Right ventricle myocardium inferior (tissue), 1 donor: ENCODE data around the gene MPPED1. TPM values are rescaled to one million over a fixed set of nuclear protein-coding genes. Genes with fewer than 3 reads are reported as not detected.

Experiments
- ATAC-seq: fragments of 200-7000 bp; cut with Tn5 transposase; one replicate; pipeline ENCODE4 v1.9.1; 2020; ENCODE audit warnings: mild to moderate bottlenecking, moderate library complexity
- DNase-seq: peaks from one replicate; pipeline ENCODE4 v3.0.0; 2021; ENCODE audit errors: missing footprints
- intact Hi-C: fragments of 100-400 bp; cut with DNase I; formaldehyde crosslinking; loops from one replicate; pipeline ENCODE4 v1.11.0; 2022
- total RNA-seq: library from RNA; stranded (reverse); fragmentation: NEBNext Ultra II Directional; extraction: Animal tissue kit (Norgen Biotek cat#: 25700); gene quantifications from one replicate; pipeline ENCODE4 v1.2.1, GENCODE V29; 2021
- donor health status: DM: no; HTN: yes; CAD: no; lungs with severe emphysema.

The MPPED1 gene
- total RNA-seq, 1 donor from 2014 or later, result not detected

DNA sequence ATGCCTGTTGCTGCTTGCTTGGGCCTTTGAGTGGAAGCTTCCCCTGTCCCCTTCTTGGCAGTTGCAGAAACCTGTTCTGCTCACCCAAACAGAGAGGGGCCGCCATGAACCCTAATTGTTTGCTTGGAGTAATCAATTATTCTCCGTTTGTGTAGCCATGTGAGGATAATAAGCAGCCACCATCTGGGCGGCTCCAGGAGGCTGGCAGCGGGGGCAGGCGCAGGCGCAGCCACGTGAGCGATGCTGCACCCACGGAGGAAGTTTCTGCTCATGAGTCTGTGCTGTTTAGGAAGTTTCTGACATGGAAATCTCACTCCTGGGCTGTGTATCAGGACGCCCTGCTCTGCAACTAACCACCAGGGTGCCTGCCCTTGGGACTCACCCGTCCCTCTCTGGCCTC, 90.1 kb downstream of the MPPED1 start:
- DNase-seq (no peak), ATAC-seq (no peak)
- intact Hi-C loops, result no loop called here

DNA sequence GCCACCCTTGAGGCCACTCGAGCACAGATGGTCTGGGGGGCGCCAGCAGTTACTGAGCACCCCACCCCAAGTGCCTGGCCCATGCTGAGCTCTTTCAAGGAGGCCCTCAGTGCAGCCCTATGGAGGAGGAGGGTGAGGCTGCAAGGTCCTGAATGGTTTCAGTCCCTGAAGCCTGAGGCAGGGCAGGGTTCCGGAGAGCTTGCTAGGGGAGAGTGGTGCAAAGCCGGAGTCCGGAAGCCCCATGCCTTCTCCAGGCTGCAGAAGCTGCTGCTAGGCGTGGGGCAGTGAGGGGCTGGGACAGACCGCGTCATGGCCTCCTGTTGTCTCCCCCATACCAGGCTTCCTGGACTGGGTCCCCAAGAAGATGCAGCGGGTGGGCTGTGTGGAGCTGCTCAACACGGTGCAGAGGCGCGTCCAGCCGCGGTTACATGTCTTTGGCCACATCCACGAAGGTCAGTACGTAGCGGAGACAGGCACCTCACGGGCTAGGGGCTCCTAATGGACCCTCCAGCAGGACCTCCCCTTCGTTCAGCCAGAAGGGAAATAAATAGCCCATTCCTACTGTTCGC, 90.6 kb downstream of the MPPED1 start:
- ATAC-seq, result no peak
- intact Hi-C loops, result no loop called here
- DNase-seq, result no peak

DNA sequence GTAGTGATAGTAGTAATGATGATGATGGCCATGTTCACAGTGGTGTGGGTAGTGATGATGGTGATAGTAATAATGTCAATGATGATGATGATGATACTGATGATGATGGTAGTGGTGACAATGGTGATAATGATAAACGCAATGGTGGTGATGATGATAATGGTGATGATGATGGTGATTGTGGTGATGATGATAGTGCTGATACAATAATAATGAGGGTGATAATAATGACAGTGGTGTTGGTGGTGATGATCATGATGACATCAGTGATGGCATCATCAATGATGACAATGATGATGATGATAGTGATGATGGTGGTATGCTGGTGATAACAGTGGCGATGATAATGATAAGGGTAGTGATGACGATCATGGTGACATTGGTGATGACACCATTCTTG, 92.3 kb downstream of the MPPED1 start:
- intact Hi-C loops, result no loop called here
- DNase-seq (no peak), ATAC-seq (no peak)

DNA sequence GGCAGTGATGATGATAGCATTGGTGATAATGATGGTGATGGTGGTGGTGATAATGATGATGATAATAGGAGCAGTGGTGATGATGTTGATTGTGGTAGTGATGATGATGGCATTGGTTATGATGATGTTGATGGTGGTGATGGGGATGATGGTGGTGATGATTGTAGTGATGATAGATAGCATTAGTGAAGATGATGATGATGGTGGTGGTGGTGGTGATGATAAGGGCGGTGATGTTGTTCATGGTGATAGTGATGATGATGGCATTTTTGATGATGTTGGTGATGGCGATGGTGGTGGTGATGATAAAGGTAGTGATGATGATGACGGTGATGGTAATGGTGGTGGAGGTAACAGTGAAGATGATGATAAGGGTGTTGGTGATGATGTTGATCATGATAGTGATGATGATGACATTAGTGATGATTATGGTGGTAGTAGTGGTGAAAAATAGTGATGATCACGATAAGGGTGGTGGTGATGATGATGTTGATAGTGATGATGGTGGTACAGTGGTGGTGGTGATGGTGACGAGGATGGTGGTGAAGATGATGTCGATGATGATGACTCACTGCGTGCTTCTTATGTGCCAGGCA, 93.0 kb downstream of the MPPED1 start:
- intact Hi-C loops, result no loop called here
- no peak for ATAC-seq

DNA sequence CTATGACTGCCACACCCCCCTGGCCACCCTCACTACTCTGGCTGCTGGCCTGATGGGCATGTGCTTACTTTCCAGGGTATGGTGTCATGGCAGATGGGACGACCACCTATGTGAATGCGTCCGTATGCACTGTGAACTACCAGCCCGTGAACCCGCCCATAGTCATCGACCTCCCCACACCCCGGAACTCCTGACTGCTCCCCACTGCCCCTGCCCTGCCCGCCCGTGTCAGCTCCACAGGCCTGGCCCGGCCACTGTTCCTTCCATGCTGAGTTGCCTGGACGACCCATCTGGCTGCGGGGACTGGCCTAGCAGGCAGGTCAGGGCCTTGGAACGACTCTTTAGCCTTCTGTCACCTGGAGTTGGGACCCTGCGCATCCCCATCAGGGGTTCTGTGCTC, 93.6 kb downstream of the MPPED1 start:
- intact Hi-C loops, result no loop called here
- ATAC-seq, result no peak
- no peak for DNase-seq

More for the DNA sequence above, 93.0 kb downstream of the MPPED1 start:
- DNase-seq, result no peak

DNA sequence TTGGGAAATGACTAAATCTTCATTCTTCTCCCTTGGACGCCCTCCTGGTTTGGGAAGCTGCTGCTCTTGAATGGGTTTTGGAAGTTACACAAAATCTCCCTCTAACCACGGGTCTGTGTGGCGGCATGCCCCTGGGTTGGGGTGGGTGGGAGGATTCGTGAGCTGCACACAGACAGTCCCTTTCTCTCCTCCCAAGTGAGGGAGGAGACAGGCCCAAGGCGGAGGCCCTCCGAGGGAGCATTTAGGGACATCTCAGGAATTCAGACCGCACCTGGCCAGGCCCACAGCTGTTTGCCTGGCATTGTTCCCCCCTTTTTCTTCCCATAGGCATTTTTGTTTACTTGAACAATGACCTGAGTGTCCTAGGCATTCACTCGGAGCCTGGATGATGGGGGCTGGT, 94.1 kb downstream of the MPPED1 start:
- DNase-seq (no peak), ATAC-seq (no peak)
- intact Hi-C loops, result no loop called here

DNA sequence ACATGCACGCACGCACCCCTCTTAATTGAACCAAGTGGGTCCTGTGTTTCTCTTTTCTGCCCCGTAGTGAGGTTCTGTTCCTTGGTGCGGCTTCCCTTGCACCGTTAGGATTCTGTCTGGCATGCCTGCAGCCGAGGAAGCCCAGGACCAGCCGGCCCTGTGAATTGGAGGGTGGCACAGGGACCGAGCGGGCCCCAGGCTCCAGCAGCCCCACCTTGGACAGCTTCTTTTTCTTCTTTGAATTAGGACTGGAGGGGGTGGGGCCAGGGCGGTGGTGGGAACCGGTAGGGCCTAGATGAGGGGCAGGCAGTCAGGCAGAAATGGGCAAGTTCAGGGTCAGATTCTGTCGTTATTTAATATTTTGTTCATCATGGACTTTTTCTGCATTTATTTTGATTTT, 94.7 kb downstream of the MPPED1 start:
- intact Hi-C loops, result no loop called here
- ATAC-seq, result no peak

DNA sequence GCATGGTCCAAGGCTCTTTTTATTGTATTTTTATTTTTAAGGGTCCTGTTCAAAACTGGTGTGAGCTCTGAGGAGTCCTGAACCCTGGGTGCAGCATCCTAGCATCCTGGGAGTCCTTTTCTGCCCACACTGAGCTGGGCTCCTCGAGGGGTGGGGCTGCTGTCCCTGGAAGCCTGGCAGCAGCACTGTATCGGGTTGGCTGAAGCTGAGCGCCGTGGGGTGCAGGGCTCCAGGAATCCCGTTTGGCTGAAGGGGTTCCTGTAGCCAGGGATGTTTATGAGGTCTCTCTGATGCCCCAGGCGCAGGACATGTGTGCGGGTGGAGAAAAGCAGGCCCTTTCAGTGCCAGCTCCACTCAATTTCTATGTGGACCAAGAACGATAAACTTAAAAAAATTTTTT, 95.4 kb downstream of the MPPED1 start:
- no peak for DNase-seq
- ATAC-seq, result no peak
- intact Hi-C loops, result no loop called here

More for the DNA sequence above, 94.7 kb downstream of the MPPED1 start:
- DNase-seq, result no peak

DNA sequence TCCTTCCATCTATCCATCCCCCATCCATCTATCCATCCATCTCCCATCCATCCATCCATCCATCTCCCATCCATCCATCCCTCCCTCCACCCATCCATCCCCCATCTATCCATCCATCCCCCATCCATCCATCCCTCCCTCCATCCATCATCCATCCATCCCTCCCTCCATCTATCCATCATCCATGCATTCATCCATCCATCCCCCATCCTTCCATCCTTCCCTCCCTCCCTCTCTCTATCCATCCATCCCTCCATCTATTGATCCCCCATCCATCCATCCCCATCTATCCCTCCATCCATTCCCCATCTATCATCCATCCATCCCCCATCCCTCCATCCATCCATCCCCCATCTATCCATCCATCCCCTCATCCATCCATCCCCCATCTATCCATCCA, 96.7 kb downstream of the MPPED1 start:
- intact Hi-C loops, result no loop called here
- DNase-seq, result no peak
- no peak for ATAC-seq

DNA sequence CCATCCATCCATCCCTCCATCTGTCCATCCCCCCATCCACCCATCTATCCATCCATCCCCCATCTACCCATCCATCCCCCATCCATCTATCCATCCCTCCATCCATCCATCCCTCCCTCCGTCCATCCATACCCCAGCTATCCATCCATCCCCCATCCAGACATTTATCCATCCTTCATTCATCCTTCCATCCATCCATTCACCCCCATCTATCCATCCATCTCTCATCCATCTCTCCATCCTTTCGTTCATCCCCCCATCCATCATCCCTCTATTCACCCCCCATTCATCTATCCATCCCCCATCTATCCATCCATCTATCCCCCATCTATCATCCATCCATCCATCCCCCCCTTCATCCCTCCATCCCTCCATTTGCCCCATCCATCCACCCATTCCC, 97.5 kb downstream of the MPPED1 start:
- intact Hi-C loops, result no loop called here
- DNase-seq (no peak), ATAC-seq (no peak)

DNA sequence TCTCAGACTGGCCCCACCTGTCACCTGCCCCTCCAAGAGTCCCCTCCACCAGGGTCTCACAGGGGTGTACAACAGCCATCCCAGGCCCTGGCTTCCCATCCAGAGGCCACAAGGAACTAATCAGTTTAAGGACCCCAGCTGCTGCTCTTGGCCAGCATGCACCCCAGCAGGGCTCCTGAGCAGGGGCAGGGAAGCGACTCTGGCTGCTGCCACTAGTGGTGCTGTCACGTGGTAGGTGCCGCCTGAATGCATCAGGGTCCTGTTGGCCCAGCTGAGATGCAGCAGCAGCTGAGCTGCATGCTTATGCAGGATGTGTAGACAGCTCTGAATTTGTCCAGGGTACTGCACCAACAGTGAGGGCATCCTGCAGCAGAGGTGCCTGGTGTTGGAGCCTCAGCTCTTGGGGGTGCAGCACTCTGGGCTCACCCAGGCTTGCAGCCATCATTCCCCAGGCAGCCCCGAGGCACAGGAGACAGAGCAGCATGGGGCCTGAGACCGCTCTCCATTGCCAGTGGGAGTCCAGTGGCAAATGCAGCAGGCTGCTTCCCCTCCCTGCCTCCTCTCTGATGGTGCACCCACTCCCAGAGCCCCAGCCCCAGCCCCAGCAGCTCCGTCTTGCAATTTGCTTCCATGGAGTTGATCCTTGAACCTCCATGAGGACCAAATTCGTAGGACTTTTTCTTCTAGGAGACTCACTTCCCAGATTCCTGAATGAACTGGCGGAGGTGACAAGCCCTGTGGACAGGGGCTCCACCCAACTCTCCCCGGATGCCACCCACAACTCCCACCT, 98.7 kb downstream of the MPPED1 start:
- intact Hi-C loops, result no loop called here
- no peak for DNase-seq
- no peak for ATAC-seq

DNA sequence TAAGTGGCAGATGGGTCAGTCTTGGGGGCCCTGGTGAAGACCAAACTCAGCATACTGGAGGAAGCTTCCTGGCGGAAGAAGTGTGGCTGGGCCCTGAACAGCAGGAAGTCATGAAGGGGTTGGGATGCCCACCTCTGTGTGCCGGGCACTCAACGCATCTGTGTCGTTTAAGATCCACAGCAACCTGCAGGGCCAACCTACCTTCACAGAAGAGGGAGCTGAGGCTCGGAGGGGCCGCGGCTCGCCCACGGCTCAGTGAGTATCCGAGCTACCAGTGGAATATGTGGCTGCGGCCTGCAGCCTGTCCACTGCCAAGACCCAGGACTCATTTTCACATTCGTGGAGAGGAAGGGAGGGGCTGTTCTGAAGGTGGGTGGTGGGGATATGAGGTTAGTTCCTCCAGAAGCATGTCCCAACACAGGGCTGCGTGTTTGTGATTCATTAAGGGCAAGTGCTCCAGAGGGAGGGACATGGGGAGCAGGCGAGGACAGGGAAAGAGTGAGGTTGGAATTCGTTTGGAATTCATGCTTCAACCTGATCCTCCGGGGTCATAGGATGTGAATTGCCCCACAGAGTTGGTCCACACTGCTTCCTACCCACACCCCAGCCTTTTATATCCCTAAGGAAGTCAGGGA, 99.6 kb downstream of the MPPED1 start:
- ATAC-seq (no peak), DNase-seq (no peak)
- intact Hi-C loops, result no loop called here

DNA sequence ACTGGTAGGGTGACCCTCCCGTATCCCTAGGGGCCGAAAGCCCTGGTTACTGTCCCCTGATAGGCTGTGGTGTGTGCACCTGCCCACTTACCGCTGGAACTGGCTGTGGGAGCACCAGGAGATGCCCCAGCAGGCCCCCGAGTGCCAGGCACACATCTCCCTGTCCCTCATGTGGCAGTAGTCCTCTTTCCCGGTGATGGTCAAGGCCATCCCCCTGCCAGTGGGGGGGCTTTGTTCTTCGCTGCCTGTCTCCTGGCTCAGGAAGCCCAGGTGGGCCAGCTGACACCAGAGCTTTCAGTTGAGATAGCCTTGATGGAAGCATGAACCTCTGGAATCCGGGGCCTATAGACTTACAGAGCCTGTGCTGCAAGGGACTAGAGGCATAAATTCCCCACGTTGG, 100.5 kb downstream of the MPPED1 start:
- intact Hi-C loops, result no loop called here
- ATAC-seq, result no peak

DNA sequence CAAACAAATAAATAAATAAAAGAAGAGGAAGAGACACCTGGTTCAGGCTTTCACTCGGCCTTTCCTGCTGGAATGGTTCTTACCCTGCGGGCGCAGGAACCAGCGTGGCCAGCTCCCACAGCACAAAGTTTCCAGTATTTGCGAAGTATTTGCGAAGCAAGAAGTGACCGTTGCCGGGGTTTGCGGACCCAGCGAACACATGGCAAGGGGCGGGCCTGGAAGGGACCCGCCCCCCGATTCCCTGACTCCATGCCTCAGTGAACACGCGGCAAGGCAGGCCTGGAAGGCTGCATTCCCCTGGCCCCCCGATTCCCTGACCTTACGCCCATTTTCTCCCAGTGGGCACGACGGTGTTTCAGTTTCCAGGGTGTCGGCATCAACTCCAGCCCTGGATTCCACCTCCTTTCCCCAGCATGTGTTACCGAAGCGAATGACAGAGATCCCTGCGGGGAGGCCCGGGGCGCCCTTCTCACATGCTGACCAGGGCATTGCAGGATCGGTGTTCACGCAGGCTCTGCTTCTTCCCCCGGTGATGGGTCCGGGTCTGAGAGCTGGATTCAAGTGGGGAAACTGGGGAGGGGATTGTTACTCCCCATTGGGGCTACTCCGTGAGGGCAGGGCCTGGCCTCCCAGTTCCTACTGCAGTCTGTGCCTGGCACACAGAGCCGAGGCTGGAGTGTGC, 102.8 kb downstream of the MPPED1 start:
- intact Hi-C loops, result no loop called here
- ATAC-seq (no peak), DNase-seq (no peak)

More for the DNA sequence above, 100.5 kb downstream of the MPPED1 start:
- no peak for DNase-seq

DNA sequence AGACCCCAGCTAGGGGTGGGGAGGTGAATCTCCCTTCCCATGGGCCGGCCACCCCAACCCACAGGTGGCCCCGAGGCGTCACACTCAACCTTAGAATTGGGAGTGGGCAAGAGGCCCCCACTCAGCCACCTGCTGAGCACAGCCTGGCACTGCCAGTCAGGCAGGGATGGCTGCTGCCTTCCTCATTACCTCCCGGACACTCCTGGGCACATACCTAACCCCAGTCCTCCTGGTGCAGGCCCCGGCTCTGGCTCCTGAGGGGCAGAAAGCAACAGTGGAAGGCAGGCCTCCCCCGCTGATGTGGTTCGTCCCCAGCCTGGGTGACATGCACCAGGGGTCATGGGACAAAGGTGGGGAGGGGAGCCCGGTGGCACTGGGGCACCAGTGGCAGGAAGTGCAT, 103.6 kb downstream of the MPPED1 start:
- intact Hi-C loops, result no loop called here
- DNase-seq (no peak), ATAC-seq (no peak)

DNA sequence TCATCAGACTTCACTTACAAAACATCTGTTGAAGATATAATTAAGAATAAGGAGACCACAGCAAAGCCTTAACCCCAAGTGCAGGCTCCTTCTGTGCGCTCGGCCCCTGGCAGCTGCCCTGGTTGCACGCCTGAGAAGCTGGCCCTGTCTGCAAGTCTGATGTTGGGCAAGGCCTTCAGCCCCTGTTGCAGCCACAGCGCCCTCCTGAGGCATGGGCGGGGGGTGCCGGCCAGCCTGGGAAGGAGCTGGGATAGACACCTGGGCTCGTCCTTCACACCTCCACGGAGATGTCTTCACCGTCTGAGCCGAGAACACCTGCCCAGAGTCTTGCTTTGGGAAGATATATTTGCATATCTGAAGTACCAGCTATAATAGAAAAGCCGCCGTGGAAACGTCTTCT, 104.1 kb downstream of the MPPED1 start:
- intact Hi-C loops, result no loop called here
- no peak for ATAC-seq
- DNase-seq, result no peak

DNA sequence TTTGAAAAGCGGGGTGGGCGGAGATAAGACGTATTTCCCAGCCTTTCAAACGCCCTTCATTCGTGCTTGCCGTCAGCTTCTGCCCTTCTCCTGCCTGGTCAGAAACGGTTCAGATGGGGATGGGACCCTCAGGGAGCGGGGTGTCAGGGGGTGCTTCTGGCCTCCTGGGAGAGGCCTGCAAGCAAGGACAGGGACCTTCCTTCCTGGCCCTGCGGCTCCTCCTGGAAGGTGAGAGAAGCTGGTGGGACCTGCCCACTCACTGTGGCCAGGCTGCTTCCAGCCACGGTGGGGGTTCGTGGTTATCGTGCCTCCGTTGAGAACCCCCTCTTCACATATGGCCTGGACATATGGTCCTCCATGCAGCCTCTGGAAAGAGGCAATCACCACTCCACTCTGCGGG, 104.6 kb downstream of the MPPED1 start:
- ATAC-seq (no peak), DNase-seq (no peak)
- intact Hi-C loops, result no loop called here

DNA sequence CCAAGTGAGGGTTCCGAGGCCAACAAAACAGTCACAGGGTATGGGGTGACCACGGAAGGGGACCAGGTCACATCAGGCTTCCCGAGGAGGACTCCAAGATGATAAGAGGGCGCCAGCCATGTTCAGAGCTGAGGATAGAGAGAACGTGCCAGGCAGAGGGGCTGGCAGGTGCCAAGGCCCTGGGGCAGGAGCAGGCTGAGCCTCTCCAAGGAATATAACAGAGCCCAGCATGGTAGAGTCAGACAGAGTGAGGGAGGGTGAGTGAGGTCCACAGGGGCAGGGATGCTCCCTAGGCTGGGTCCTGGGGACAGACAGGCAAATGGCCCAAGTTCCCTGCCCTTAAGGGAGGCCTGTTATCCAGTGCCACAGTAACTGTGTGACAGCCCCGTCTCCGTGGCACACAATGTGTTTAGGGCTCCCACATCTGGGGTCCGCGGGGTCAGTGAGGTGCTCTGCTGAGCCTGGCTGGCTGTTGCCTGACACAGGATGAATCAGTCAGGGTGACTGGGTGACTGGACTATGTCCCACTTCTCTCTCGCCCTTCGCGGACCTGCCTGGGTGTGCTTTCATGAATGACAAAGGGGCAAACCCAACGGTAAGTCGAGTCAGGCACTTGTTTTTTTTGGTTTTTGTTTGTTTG, 105.3 kb downstream of the MPPED1 start:
- peak; percentile 13 for ATAC-seq
- intact Hi-C loops, result no loop called here
- no peak for DNase-seq

DNA sequence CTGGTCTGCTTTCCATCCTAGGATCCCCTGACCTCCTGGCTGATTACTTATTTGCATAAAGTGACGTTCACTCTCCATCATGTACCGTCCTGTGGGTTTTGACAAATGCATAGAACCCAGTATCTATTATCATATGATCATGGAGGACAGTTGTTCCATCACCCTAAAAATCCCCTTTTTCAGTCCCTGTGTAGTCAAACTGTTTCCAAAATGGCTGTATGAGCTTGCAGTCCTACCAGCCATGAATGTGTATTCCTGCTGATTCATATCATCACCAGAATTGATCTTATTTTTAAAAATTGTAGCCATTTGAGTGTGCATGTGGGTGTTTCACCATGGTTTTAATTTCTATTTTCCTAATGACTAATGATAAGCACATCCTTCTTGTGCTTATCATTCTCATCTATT, 108.8 kb downstream of the MPPED1 start:
- intact Hi-C loops, result no loop called here
- DNase-seq, result no peak
- no peak for ATAC-seq
